ENCODE data around the gene FYTTD1. TPM values are rescaled to one million over a fixed set of nuclear protein-coding genes. Genes with fewer than 3 reads are reported as not detected.

Gene FYTTD1
- total RNA-seq, 1 experiment from 2014 or later: 30.1 TPM

GRCh38 chr3:197829397-197830045 is 79.8 kb downstream of the FYTTD1 start:
- no peak for DNase-seq (ENCODE audit: extremely low read depth, low read depth)

DNA sequence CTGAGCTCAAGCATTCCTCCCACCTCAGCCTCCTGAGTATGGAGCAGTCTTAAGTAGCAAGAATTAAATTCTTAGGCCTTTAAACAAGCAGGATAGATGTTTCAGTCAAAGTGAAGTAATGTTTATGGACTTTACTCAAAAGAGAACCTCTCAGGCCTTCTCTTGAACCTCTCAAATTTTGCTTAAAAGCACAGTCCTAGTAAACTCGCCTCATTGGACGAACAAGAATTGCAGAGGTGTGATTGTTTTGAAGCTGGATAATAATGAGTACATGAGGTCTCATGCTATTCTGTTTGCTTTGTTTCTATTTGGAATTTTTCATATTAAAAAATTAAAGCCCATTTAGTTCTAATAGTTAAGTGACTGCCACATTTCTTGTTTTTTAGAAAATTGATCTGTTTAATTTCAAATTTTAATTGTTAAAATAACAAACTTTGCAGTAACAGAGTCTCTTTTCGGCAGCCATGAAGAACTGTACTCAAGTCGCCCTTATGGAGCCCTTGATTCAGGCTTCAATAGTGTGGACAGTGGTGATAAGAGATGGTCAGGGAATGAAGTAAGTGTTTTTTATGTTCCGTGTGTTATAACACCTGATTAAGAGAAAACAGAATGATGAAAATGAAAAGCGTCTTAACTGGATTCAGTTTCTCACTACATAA is 80.8 kb downstream of the FYTTD1 start:
- no peak for DNase-seq (ENCODE audit: extremely low read depth, low read depth)

- no peak for DNase-seq (ENCODE audit: extremely low read depth, low read depth)
Observed at GRCh38 chr3:197830967-197831313, 81.3 kb downstream of the FYTTD1 start.

DNA sequence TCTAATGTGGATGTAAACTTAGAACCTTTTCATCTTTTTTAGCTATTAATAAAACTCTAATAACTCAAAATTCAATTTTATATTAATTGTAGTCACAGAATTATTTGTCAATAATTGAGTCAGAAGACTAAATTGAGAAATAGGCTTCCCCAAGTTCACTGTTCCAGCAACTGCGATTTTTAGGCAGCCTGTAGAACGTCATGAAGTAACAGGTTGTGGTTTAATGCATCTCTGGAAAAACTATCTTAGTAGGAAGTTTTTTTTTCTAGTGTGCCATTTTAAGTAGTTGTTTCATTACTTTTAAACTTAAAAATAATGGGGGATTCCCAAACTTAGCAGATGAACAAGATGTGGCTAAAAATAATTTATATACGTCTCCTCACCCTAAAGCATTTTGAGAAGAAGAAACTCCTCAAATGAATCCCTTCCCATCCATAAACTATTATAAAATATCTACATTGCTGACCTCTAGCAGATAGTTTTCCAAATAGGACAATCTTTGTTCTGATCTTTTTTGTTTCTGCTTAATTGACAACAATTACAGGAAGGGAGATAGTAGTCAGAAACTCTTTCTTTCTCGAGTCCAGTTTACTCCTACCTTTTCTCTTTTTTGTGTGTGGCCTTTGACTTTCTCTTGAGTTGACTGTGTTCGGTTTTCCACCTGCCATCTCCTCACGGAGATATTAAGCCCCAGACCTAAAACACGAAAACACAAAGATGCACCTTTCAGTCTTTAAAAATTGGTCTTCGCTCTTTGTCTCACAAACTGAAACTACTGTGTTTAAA is 84.4 kb downstream of the FYTTD1 start:
- DNase-seq (ENCODE audit: extremely low read depth, low read depth): no peak

DNA sequence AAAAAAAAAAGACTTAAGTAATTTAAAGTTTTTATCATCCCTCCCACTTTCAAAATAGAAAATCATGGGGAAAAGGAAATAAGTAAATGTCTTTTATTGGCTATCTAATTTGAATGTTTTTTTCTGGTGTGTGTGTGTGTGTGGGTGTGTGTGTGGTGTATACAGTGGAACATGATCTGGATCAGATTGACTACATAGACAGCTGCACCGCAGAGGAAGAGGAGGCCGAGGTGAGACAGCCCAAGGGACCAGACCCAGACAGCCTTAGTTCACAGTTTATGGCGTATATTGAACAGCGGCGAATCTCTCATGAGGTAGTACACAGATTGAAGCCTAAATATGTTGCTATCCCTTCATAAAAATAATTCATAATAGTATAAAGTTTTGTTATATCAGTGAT is 85.8 kb downstream of the FYTTD1 start:
- DNase-seq (ENCODE audit: extremely low read depth, low read depth): no peak

DNA sequence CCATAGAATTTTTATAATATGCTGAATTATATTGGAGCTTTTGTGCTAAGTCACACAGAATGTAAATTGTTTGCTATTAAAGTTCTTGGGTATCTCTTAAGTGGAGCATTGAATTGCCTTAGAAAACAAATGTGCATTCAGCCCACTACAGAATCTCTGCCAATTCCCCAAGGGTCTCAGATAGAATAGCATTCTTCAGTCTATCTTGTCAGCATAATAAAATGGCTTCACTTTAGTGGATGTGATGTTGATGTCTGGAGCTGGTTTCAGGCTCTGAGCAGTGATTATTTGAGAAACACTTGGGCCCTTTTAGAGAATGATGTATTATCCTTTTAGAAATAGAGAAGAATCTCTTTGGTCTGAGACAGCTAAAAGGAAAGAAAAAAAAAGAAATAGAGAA is 86.6 kb downstream of the FYTTD1 start:
- no peak for DNase-seq (ENCODE audit: extremely low read depth, low read depth)

Other genes with a start within 250 kb of the FYTTD1 start
- gene BDH1, start 193.9 kb upstream of the FYTTD1 start, total RNA-seq (2014; rRNA removed; shearing (Covaris generic)): 0.55 and 0.74 TPM in 2 replicates
- gene RUBCN, start 13.0 kb upstream of the FYTTD1 start, total RNA-seq (2014; rRNA removed; shearing (Covaris generic)): 6.8 and 7.9 TPM in 2 replicates
- 38.6 and 45.9 TPM in 2 replicates for gene LRCH3, start 41.4 kb downstream of the FYTTD1 start, total RNA-seq (2014; rRNA removed; shearing (Covaris generic))
- 1,951 and 2,039 TPM in 2 replicates for gene RPL35A, start 200.3 kb downstream of the FYTTD1 start, total RNA-seq (2014; rRNA removed; shearing (Covaris generic))
- 2.4 and 3.2 TPM in 2 replicates for gene LMLN, start 210.3 kb downstream of the FYTTD1 start, total RNA-seq (2014; rRNA removed; shearing (Covaris generic))

Data from NCI-H460 (cell line).